ENCODE data around the gene LRRC72.

The LRRC72 gene

DNA sequence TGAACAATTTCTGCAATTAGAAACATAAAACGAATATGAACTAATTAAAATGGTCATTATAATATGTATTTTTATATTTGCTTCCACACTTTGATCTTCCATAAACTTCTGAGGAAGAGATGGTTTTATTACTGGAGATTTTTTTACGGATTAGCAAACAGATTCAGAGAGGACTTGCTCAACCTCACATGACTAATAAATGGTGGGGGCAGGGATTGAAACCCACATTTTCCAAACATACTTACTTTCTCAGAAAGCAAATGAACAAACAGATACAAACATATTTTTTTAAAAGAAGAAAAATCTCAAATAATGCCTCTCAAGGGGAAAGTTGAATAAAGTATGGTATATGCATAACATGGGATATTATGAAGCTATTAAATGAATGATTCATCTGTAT lies 100.6 kb downstream of the LRRC72 start:
- DNase-seq (ENCODE audit: low spot score) = no peak

GRCh38 chr7:16630654-16631053 lies 104.0 kb downstream of the LRRC72 start:
- no peak for DNase-seq (ENCODE audit: low spot score)

All from kidney capillary endothelial cell (primary cell).